ENCODE measurements around the gene TBC1D8. TPM values are rescaled to one million over a fixed set of nuclear protein-coding genes. Genes with fewer than 3 reads are reported as not detected.

The TBC1D8 gene
- polyA plus RNA-seq, 4 donors = 12.6 to 113 (median 28.2) TPM

- Histone ChIP-seq H3K27me3 (ENCODE audit: control insufficient read depth in 3 of 3, insufficient read depth in 3 of 3, low read length in 3 of 3) (no peaks in the 10 kb centered on the region), H3K36me3 (ENCODE audit: control insufficient read depth in 3 of 3, insufficient read depth in 2 of 3, low read depth in 1 of 3, low read length in 3 of 3) (no peaks in the 10 kb centered on the region), H3K9me3 (ENCODE audit: control insufficient read depth in 2 of 2, insufficient read depth in 1 of 2, low read depth in 1 of 2, low read length in 1 of 2) (no peaks in the 10 kb centered on the region), H3K4me1 (ENCODE audit: control insufficient read depth in 3 of 3, insufficient read depth in 2 of 3, low read depth in 1 of 3, low read length in 2 of 3) (peaks cover 8 to 37% (median 18%) of the 10 kb centered on the region in 3 donors), H3K4me3 (ENCODE audit: low read depth in 1 of 3, low read length in 3 of 3) (no peak overlapping the region), H3K27ac (ENCODE audit: low read depth in 1 of 3, low read length in 2 of 3) (peak overlapping the region; percentile 3 to 79 (median 59))
- no peak for FAIRE-seq
- 48 to 62% (median 55%) methylated on average over 3 of the region's 3 CpGs for WGBS, 3 donors
- peak in 1 of 2 donors; percentile 14 for DNase-seq
Measured at GRCh38 chr2:101125374-101125773, 25.8 kb downstream of the TBC1D8 start.

- Histone ChIP-seq H3K27me3 (ENCODE audit: control insufficient read depth in 3 of 3, insufficient read depth in 3 of 3, low read length in 3 of 3) (no peaks in the 10 kb centered on the region), H3K4me1 (ENCODE audit: control insufficient read depth in 3 of 3, insufficient read depth in 2 of 3, low read depth in 1 of 3, low read length in 2 of 3) (peaks cover 13 to 42% (median 23%) of the 10 kb centered on the region in 3 donors), H3K27ac (ENCODE audit: low read depth in 1 of 3, low read length in 2 of 3) (peak overlapping the region; percentile 41 to 83 (median 79)), H3K4me3 (ENCODE audit: low read depth in 1 of 3, low read length in 3 of 3) (no peak overlapping the region), H3K9me3 (ENCODE audit: control insufficient read depth in 2 of 2, insufficient read depth in 1 of 2, low read depth in 1 of 2, low read length in 1 of 2) (no peaks in the 10 kb centered on the region), H3K36me3 (ENCODE audit: control insufficient read depth in 3 of 3, insufficient read depth in 2 of 3, low read depth in 1 of 3, low read length in 3 of 3) (no peaks in the 10 kb centered on the region)
- 37 to 47% (median 42%) methylated on average over 7 of the region's 7 CpGs for WGBS, 3 donors
- FAIRE-seq (no peak), DNase-seq (peak; percentile 85 to 87)
Measured at GRCh38 chr2:101124643-101125366, 26.4 kb downstream of the TBC1D8 start.

- H3K4me3 ChIP-seq (ENCODE audit: low read depth in 1 of 3, low read length in 3 of 3) = no peak overlapping the region
- H3K9me3 ChIP-seq (ENCODE audit: control insufficient read depth in 2 of 2, insufficient read depth in 1 of 2, low read depth in 1 of 2, low read length in 1 of 2) = no peaks in the 10 kb centered on the region
- FAIRE-seq (no peak), DNase-seq (peak in 1 of 2 donors; percentile 55)
- peaks cover 16 to 42% (median 23%) of the 10 kb centered on the region in 3 donors for H3K4me1 ChIP-seq (ENCODE audit: control insufficient read depth in 3 of 3, insufficient read depth in 2 of 3, low read depth in 1 of 3, low read length in 2 of 3)
- H3K36me3 ChIP-seq (ENCODE audit: control insufficient read depth in 3 of 3, insufficient read depth in 2 of 3, low read depth in 1 of 3, low read length in 3 of 3) = no peaks in the 10 kb centered on the region
- no peaks in the 10 kb centered on the region for H3K27me3 ChIP-seq (ENCODE audit: control insufficient read depth in 3 of 3, insufficient read depth in 3 of 3, low read length in 3 of 3)
- H3K27ac ChIP-seq (ENCODE audit: low read depth in 1 of 3, low read length in 2 of 3) = peak overlapping the region in 2 of 3 donors; percentile 79 to 83
- WGBS, 3 donors = 54 to 61% (median 59%) methylated on average over 5 of the region's 5 CpGs
Measured at GRCh38 chr2:101123795-101124471, 27.2 kb downstream of the TBC1D8 start.

GRCh38 chr2:101121174-101121573 is 30.0 kb downstream of the TBC1D8 start:
- DNase-seq = peak; percentile 45 to 90
- Histone ChIP-seq H3K4me1 (ENCODE audit: control insufficient read depth in 3 of 3, insufficient read depth in 2 of 3, low read depth in 1 of 3, low read length in 2 of 3) (peaks cover 16 to 36% (median 23%) of the 10 kb centered on the region in 3 donors), H3K9me3 (ENCODE audit: control insufficient read depth in 2 of 2, insufficient read depth in 1 of 2, low read depth in 1 of 2, low read length in 1 of 2) (no peaks in the 10 kb centered on the region), H3K4me3 (ENCODE audit: low read depth in 1 of 3, low read length in 3 of 3) (no peak overlapping the region), H3K27me3 (ENCODE audit: control insufficient read depth in 3 of 3, insufficient read depth in 3 of 3, low read length in 3 of 3) (no peaks in the 10 kb centered on the region), H3K27ac (ENCODE audit: low read depth in 1 of 3, low read length in 2 of 3) (peak overlapping the region; percentile 53 to 67 (median 62)), H3K36me3 (ENCODE audit: control insufficient read depth in 3 of 3, insufficient read depth in 2 of 3, low read depth in 1 of 3, low read length in 3 of 3) (no peaks in the 10 kb centered on the region)
- WGBS, 3 donors = 38 to 67% (median 45%) methylated on average over 7 of the region's 7 CpGs
- no peak for FAIRE-seq

GRCh38 chr2:101120124-101120996 is 30.8 kb downstream of the TBC1D8 start:
- no peaks in the 10 kb centered on the region for H3K36me3 ChIP-seq (ENCODE audit: control insufficient read depth in 3 of 3, insufficient read depth in 2 of 3, low read depth in 1 of 3, low read length in 3 of 3)
- no peaks in the 10 kb centered on the region for H3K27me3 ChIP-seq (ENCODE audit: control insufficient read depth in 3 of 3, insufficient read depth in 3 of 3, low read length in 3 of 3)
- H3K4me1 ChIP-seq (ENCODE audit: control insufficient read depth in 3 of 3, insufficient read depth in 2 of 3, low read depth in 1 of 3, low read length in 2 of 3) = peaks cover 15 to 33% (median 23%) of the 10 kb centered on the region in 3 donors
- 45 to 66% (median 54%) methylated on average over 11 of the region's 11 CpGs for WGBS, 3 donors
- H3K27ac ChIP-seq (ENCODE audit: low read depth in 1 of 3, low read length in 2 of 3) = peak overlapping the region; percentile 53 to 93 (median 88)
- no peaks in the 10 kb centered on the region for H3K9me3 ChIP-seq (ENCODE audit: control insufficient read depth in 2 of 2, insufficient read depth in 1 of 2, low read depth in 1 of 2, low read length in 1 of 2)
- peak; percentile 75 to 98 for DNase-seq
- H3K4me3 ChIP-seq (ENCODE audit: low read depth in 1 of 3, low read length in 3 of 3) = no peak overlapping the region
- FAIRE-seq = no peak

GRCh38 chr2:101119431-101119830 is 31.8 kb downstream of the TBC1D8 start:
- Histone ChIP-seq H3K27me3 (ENCODE audit: control insufficient read depth in 3 of 3, insufficient read depth in 3 of 3, low read length in 3 of 3) (no peaks in the 10 kb centered on the region), H3K27ac (ENCODE audit: low read depth in 1 of 3, low read length in 2 of 3) (peak overlapping the region in 2 of 3 donors; percentile 13 to 53), H3K36me3 (ENCODE audit: control insufficient read depth in 3 of 3, insufficient read depth in 2 of 3, low read depth in 1 of 3, low read length in 3 of 3) (no peaks in the 10 kb centered on the region), H3K4me3 (ENCODE audit: low read depth in 1 of 3, low read length in 3 of 3) (no peak overlapping the region), H3K4me1 (ENCODE audit: control insufficient read depth in 3 of 3, insufficient read depth in 2 of 3, low read depth in 1 of 3, low read length in 2 of 3) (peaks cover 13 to 31% (median 22%) of the 10 kb centered on the region in 3 donors), H3K9me3 (ENCODE audit: control insufficient read depth in 2 of 2, insufficient read depth in 1 of 2, low read depth in 1 of 2, low read length in 1 of 2) (no peaks in the 10 kb centered on the region)
- no peak for FAIRE-seq
- WGBS, 3 donors = 50 to 74% (median 52%) methylated on average over 2 of the region's 2 CpGs
- DNase-seq = no peak

GRCh38 chr2:101116841-101117552 is 34.2 kb downstream of the TBC1D8 start:
- Histone ChIP-seq H3K27me3 (ENCODE audit: control insufficient read depth in 3 of 3, insufficient read depth in 3 of 3, low read length in 3 of 3) (no peaks in the 10 kb centered on the region), H3K36me3 (ENCODE audit: control insufficient read depth in 3 of 3, insufficient read depth in 2 of 3, low read depth in 1 of 3, low read length in 3 of 3) (no peaks in the 10 kb centered on the region), H3K27ac (ENCODE audit: low read depth in 1 of 3, low read length in 2 of 3) (no peak overlapping the region), H3K9me3 (ENCODE audit: control insufficient read depth in 2 of 2, insufficient read depth in 1 of 2, low read depth in 1 of 2, low read length in 1 of 2) (no peaks in the 10 kb centered on the region), H3K4me3 (ENCODE audit: low read depth in 1 of 3, low read length in 3 of 3) (no peak overlapping the region), H3K4me1 (ENCODE audit: control insufficient read depth in 3 of 3, insufficient read depth in 2 of 3, low read depth in 1 of 3, low read length in 2 of 3) (peaks cover 8 to 25% (median 25%) of the 10 kb centered on the region in 3 donors)
- 87 to 96% (median 90%) methylated on average over 9 of the region's 9 CpGs for WGBS, 3 donors
- DNase-seq (no peak), FAIRE-seq (no peak)
